Activated T-cell treated with anti-CD3 and anti-CD28 coated beads, Interleukin-2, amount 50 U/mL, for 24 hours (primary cell): ENCODE results near the gene NUDT2.
A peak's percentile ranks its signal among the peaks of the same experiment; 100 is the strongest.

Experiments
- DNase-seq: peaks from one replicate; pipeline ENCODE4 v3.0.0-alpha.2; 2020
- H3K27ac Mint-ChIP-seq: 2 replicates; pipeline ENCODE4 v1.8.0; 2020; ENCODE audit warnings: mild to moderate bottlenecking, mixed read lengths
- H3K27me3 Mint-ChIP-seq: 2 replicates; pipeline ENCODE4 v1.8.0; 2020; ENCODE audit warnings: mixed read lengths
- H3K36me3 Mint-ChIP-seq: 2 replicates; pipeline ENCODE4 v1.8.0; 2020; ENCODE audit warnings: low read depth, mixed read lengths
- H3K4me1 Mint-ChIP-seq: 2 replicates; pipeline ENCODE4 v1.8.0; 2020; ENCODE audit warnings: low read depth, mixed read lengths
- H3K4me3 Mint-ChIP-seq: 2 replicates; pipeline ENCODE4 v1.8.0; 2020; ENCODE audit warnings: mild to moderate bottlenecking, moderate library complexity, mixed read lengths
- H3K9me3 Mint-ChIP-seq: 2 replicates; pipeline ENCODE4 v1.8.0; 2020; ENCODE audit warnings: mixed read lengths

Gene NUDT2

GRCh38 chr9:34370970-34371880 lies 41.9 kb downstream of the NUDT2 start:
- Mint-ChIP-seq H3K4me3 (peak overlapping the region; percentile 18), H3K4me1 (peaks cover 13% of the 10 kb centered on the region), H3K9me3 (no peaks in the 10 kb centered on the region), H3K27ac (no peak overlapping the region), H3K36me3 (peaks cover 33% of the 10 kb centered on the region), H3K27me3 (no peaks in the 10 kb centered on the region)
- no peak for DNase-seq

GRCh38 chr9:34371886-34372466 lies 42.6 kb downstream of the NUDT2 start:
- H3K27ac Mint-ChIP-seq = no peak overlapping the region
- H3K27me3 Mint-ChIP-seq = no peaks in the 10 kb centered on the region
- no peak for DNase-seq
- H3K4me3 Mint-ChIP-seq = no peak overlapping the region
- H3K4me1 Mint-ChIP-seq = peaks cover 14% of the 10 kb centered on the region
- H3K36me3 Mint-ChIP-seq = peaks cover 28% of the 10 kb centered on the region
- no peaks in the 10 kb centered on the region for H3K9me3 Mint-ChIP-seq

- no peaks in the 10 kb centered on the region for H3K9me3 Mint-ChIP-seq
- peaks cover 17% of the 10 kb centered on the region for H3K4me1 Mint-ChIP-seq
- H3K27me3 Mint-ChIP-seq = no peaks in the 10 kb centered on the region
- no peak overlapping the region for H3K4me3 Mint-ChIP-seq
- no peak overlapping the region for H3K27ac Mint-ChIP-seq
- H3K36me3 Mint-ChIP-seq = peaks cover 24% of the 10 kb centered on the region
- no peak for DNase-seq
These were observed 43.2 kb downstream of the NUDT2 start for GRCh38 chr9:34372467-34373011.

DNA sequence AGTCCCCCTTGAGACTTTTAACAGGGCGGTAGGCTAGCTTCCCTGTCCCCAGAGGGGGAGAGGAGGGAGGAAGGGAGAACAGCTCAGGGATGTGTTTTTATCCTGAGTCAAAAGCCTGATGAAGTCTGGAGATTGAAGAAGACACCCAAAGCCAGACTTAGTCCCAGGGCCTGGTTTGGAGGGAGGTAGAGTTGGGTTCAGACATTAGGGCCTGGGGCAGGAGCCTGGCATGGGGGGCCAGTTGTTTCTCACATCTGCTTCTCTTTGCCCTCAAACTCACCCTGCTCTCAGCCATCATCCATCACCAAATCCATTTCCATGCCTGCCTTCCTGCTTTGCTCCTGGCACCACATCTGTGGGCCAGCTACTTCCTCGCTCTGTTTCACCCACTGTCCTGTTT lies 44.4 kb downstream of the NUDT2 start:
- H3K36me3 Mint-ChIP-seq = peaks cover 20% of the 10 kb centered on the region
- H3K9me3 Mint-ChIP-seq = no peaks in the 10 kb centered on the region
- peaks cover 19% of the 10 kb centered on the region for H3K4me1 Mint-ChIP-seq
- H3K27me3 Mint-ChIP-seq = no peaks in the 10 kb centered on the region
- DNase-seq = no peak
- no peak overlapping the region for H3K4me3 Mint-ChIP-seq
- no peak overlapping the region for H3K27ac Mint-ChIP-seq

GRCh38 chr9:34374339-34374738 lies 45.0 kb downstream of the NUDT2 start:
- Mint-ChIP-seq H3K4me3 (no peak overlapping the region), H3K9me3 (no peaks in the 10 kb centered on the region), H3K36me3 (peaks cover 19% of the 10 kb centered on the region), H3K27ac (no peak overlapping the region), H3K4me1 (peaks cover 21% of the 10 kb centered on the region), H3K27me3 (no peaks in the 10 kb centered on the region)
- no peak for DNase-seq

- Mint-ChIP-seq H3K4me1 (peaks cover 28% of the 10 kb centered on the region), H3K4me3 (peak overlapping the region; percentile 86), H3K36me3 (peaks cover 19% of the 10 kb centered on the region), H3K27me3 (no peaks in the 10 kb centered on the region), H3K9me3 (no peaks in the 10 kb centered on the region), H3K27ac (no peak overlapping the region)
- DNase-seq = no peak
These were observed 45.7 kb downstream of the NUDT2 start for GRCh38 chr9:34374905-34375552.

GRCh38 chr9:34375901-34376595 lies 46.7 kb downstream of the NUDT2 start:
- peak; percentile 65 for DNase-seq
- peaks cover 13% of the 10 kb centered on the region for H3K36me3 Mint-ChIP-seq
- H3K4me1 Mint-ChIP-seq = peaks cover 35% of the 10 kb centered on the region
- peak overlapping the region; percentile 85 for H3K27ac Mint-ChIP-seq
- no peaks in the 10 kb centered on the region for H3K27me3 Mint-ChIP-seq
- H3K4me3 Mint-ChIP-seq = peak overlapping the region; percentile 86
- H3K9me3 Mint-ChIP-seq = no peaks in the 10 kb centered on the region

- H3K4me1 Mint-ChIP-seq = peaks cover 41% of the 10 kb centered on the region
- peaks cover 5% of the 10 kb centered on the region for H3K36me3 Mint-ChIP-seq
- H3K4me3 Mint-ChIP-seq = peak within 1 kb of the TSS; percentile 86
- H3K27ac Mint-ChIP-seq = peak within 1 kb of the TSS; percentile 85
- no peaks in the 10 kb centered on the region for H3K9me3 Mint-ChIP-seq
- peaks cover 3% of the 10 kb centered on the region for H3K27me3 Mint-ChIP-seq
- DNase-seq = peak; percentile 98
These were observed 47.4 kb downstream of the NUDT2 start, which contains the start of gene MYORG for GRCh38 chr9:34376596-34377403. Gene MYORG (minus strand): TSS chr9:34376898. CDS start chr9:34372943, 3,955 bp downstream.

DNA sequence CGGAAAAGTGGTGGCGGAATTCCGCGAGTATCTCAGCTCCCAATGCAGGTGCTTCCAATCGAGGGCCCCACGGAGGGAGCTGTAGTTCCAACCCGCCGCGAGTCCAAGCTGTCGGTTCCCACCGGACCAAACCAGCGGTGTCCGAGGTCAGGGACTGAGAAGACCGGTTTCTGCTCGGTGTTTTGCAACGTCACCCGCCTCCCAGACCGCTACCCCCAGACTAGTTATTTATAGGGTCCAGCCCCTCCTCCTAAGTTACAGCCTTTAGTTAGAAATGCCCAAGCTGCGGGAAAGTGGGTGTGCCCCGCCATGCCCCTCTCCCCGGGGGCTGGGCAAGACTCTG lies 48.0 kb downstream of the NUDT2 start:
- DNase-seq = no peak
- Mint-ChIP-seq H3K4me3 (peak overlapping the region; percentile 86), H3K4me1 (peaks cover 42% of the 10 kb centered on the region), H3K27me3 (peaks cover 3% of the 10 kb centered on the region), H3K36me3 (peaks cover 3% of the 10 kb centered on the region), H3K27ac (no peak overlapping the region), H3K9me3 (no peaks in the 10 kb centered on the region)

- Mint-ChIP-seq H3K36me3 (no peaks in the 10 kb centered on the region), H3K9me3 (no peaks in the 10 kb centered on the region), H3K27ac (no peak overlapping the region), H3K4me1 (peaks cover 42% of the 10 kb centered on the region), H3K4me3 (no peak overlapping the region), H3K27me3 (peaks cover 3% of the 10 kb centered on the region)
- DNase-seq = no peak
These were observed 49.1 kb downstream of the NUDT2 start for GRCh38 chr9:34378376-34379060.

DNA sequence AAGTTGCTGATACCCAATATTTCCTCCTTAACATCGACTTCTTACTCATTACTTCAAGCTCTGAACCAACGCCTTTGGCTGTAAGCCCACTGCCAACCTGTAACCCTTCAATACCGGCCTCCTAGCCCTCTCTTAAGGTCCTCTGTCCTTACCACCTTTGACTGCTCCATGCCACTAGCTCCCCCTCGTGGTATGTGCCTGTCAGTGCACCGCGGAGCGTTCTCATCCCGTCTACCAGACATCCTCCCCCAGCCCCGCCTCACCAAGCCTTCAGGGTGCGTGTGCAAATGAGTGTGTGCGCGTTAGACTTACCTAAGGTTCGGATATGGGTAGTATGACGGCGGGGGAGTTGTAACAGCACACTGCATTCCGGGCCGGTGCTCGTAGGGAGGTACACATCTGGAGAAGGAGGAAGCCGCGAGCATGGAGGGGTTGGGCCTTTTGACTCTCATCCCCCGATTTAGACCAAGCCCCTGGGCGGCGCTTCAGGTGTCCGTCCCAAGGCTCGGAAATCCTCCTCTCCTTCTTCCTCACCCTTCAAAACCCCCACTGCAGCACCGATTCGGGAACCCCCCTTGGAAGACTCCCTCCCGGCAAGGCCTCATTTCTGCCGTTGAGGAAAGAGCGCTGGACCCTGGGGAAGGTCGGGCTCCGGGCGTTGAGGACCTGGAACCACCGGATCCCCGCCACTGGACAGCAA lies 50.1 kb downstream of the NUDT2 start:
- Mint-ChIP-seq H3K36me3 (no peaks in the 10 kb centered on the region), H3K27me3 (peaks cover 3% of the 10 kb centered on the region), H3K27ac (no peak overlapping the region), H3K4me1 (peaks cover 42% of the 10 kb centered on the region), H3K4me3 (peak overlapping the region; percentile 75), H3K9me3 (no peaks in the 10 kb centered on the region)
- DNase-seq = peak; percentile 93

DNA sequence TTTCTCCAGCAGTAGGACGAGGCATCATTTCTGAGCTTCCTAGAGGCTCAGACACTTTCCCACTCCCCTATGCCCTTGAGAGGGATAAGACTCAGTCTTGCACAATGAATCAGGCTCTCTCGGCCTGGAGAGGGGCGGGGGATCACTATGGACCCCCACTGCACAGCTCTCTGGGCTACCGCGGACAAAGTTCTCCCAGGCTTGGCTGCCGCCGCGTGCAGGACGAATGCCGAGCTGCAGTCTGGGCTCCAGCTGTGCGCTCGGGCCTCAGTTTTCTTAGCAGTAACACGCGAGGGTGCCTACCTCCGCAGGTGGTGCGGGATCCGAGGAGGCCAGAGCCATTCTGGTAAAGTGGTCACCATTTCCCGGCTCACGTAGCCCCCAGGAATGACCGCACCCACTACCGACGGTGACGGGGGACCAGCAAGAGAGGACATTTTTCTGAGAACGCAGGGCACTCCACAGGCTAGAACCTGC lies 50.7 kb downstream of the NUDT2 start:
- Mint-ChIP-seq H3K36me3 (no peaks in the 10 kb centered on the region), H3K4me3 (peak overlapping the region; percentile 75), H3K4me1 (peaks cover 42% of the 10 kb centered on the region), H3K27ac (peak overlapping the region; percentile 38), H3K9me3 (no peaks in the 10 kb centered on the region), H3K27me3 (peaks cover 3% of the 10 kb centered on the region)
- DNase-seq = peak; percentile 56
